ENCODE measurements around the gene ANKRD45. TPM values are rescaled to one million over a fixed set of nuclear protein-coding genes. Genes with fewer than 3 reads are reported as not detected.
"Not testable (repeated sequence)": the region's sequence is repeated elsewhere in the genome, so short reads cannot be mapped to it uniquely, and the experiment has no call there.

ANKRD45 gene
- total RNA-seq, 1 experiment from 2014 or later = 3.2 TPM

- not testable (repeated sequence) for DNase-seq (ENCODE audit: low read depth)
Observed at GRCh38 chr1:173642450-173643139, 27.1 kb downstream of the ANKRD45 start.

GRCh38 chr1:173639102-173639501, 30.5 kb downstream of the ANKRD45 start:
- no peak for DNase-seq (ENCODE audit: low read depth)

GRCh38 chr1:173638043-173639021, 31.3 kb downstream of the ANKRD45 start:
- no peak for DNase-seq (ENCODE audit: low read depth)

- not testable (repeated sequence) for DNase-seq (ENCODE audit: low read depth)
Observed at GRCh38 chr1:173637236-173638042, 32.2 kb downstream of the ANKRD45 start.

GRCh38 chr1:173635116-173635515, 34.5 kb downstream of the ANKRD45 start, which contains the start of gene TEX50:
Gene TEX50, plus strand, starts transcription at chr1:173635338. Its CDS starts 184 bp downstream, at chr1:173635522.
- no peak for DNase-seq (ENCODE audit: low read depth)

- peak; percentile 19 for DNase-seq (ENCODE audit: low read depth)
Observed at GRCh38 chr1:173628888-173629287, 40.8 kb downstream of the ANKRD45 start.

GRCh38 chr1:173627269-173627668, 42.4 kb downstream of the ANKRD45 start:
- no peak for DNase-seq (ENCODE audit: low read depth)

GRCh38 chr1:173616859-173617258, 52.8 kb downstream of the ANKRD45 start:
- DNase-seq (ENCODE audit: low read depth) = no peak

- DNase-seq (ENCODE audit: low read depth) = not testable (repeated sequence)
Observed at GRCh38 chr1:173613086-173613485, 56.6 kb downstream of the ANKRD45 start.

GRCh38 chr1:173608503-173609216, 61.0 kb downstream of the ANKRD45 start:
- no peak for DNase-seq (ENCODE audit: low read depth)

- peak; percentile 7 for DNase-seq (ENCODE audit: low read depth)
Observed at GRCh38 chr1:173603056-173603591, 66.5 kb downstream of the ANKRD45 start, which contains the start of gene SLC9C2. Gene SLC9C2, minus strand, starts transcription at chr1:173603072. Its CDS starts 1,296 bp downstream, at chr1:173601776.

GRCh38 chr1:173601588-173601987, 68.1 kb downstream of the ANKRD45 start:
- peak; percentile 13 for DNase-seq (ENCODE audit: low read depth)

GRCh38 chr1:173596097-173596825, 73.4 kb downstream of the ANKRD45 start:
- DNase-seq (ENCODE audit: low read depth) = no peak

- peak; percentile 7 for DNase-seq (ENCODE audit: low read depth)
Observed at GRCh38 chr1:173591138-173591537, 78.5 kb downstream of the ANKRD45 start.

- DNase-seq (ENCODE audit: low read depth) = peak; percentile 75
Observed at GRCh38 chr1:173590557-173590956, 79.1 kb downstream of the ANKRD45 start.

GRCh38 chr1:173581383-173582079, 88.1 kb downstream of the ANKRD45 start:
- no peak for DNase-seq (ENCODE audit: low read depth)

GRCh38 chr1:173580658-173581057, 89.0 kb downstream of the ANKRD45 start:
- no peak for DNase-seq (ENCODE audit: low read depth)

- no peak for DNase-seq (ENCODE audit: low read depth)
Observed at GRCh38 chr1:173580071-173580470, 89.6 kb downstream of the ANKRD45 start.

- no peak for DNase-seq (ENCODE audit: low read depth)
Observed at GRCh38 chr1:173573596-173573995, 96.1 kb downstream of the ANKRD45 start.

Measured in M059J (cell line).